Mucosa of descending colon (tissue), 3 donors: ENCODE measurements around the gene GPR75. TPM values are rescaled to one million over a fixed set of nuclear protein-coding genes. Genes with fewer than 3 reads are reported as not detected.

ENCODE experiments used
- ATAC-seq: fragments of 200-7000 bp; cut with Tn5 transposase; one replicate; pipeline ENCODE4 v1.9.1; 2020; ENCODE audit warnings: mild to moderate bottlenecking, moderate library complexity
- DNase-seq, 3 donors: peaks; one replicate each; pipeline ENCODE4 v3.0.0-alpha.2; 2020
- H3K36me3 ChIP-seq: fragments of 200-600 bp; one replicate; pipeline ENCODE4 v1.8.0; 2021; ENCODE audit warnings: low read depth, mild to moderate bottlenecking
- H3K4me1 ChIP-seq: fragments of 200-600 bp; one replicate; pipeline ENCODE4 v1.8.0; 2021; ENCODE audit warnings: low read depth, mild to moderate bottlenecking
- H3K4me3 ChIP-seq: fragments of 200-600 bp; one replicate; pipeline ENCODE4 v1.8.0; 2021; ENCODE audit warnings: mild to moderate bottlenecking
- H3K9me3 ChIP-seq: fragments of 200-600 bp; one replicate; pipeline ENCODE4 v1.8.0; 2021; ENCODE audit warnings: mild to moderate bottlenecking
- CTCF ChIP-seq: fragments of 200-600 bp; IDR thresholded peaks from one replicate; pipeline ENCODE4 v1.8.0; 2022; ENCODE audit warnings: antibody characterized with exemption, mild to moderate bottlenecking
- intact Hi-C, 2 donors: fragments of 100-400 bp; cut with DNase I in 1 of 2; cut with micrococcal nuclease in 1 of 2; formaldehyde crosslinking; loops; one replicate each; pipeline versions ENCODE4 v1.11.0 to v1.11.1; 2022; cut with DNase I, micrococcal nuclease
- total RNA-seq, 3 donors: library from RNA; stranded (reverse); fragmentation: NEBNext Ultra II Directional in 2 of 3; extraction: Animal tissue kit (Norgen Biotek cat#: 25700) in 2 of 3; gene quantifications; one replicate each; pipeline versions ENCODE4 v1.2.1 to v1.2.4, GENCODE V29; 2021 to 2023
- donor health status: DM: no; HTN: no; CAD: no; lungs with moderate emphysema.
- donor health status: DM: no; HTN: no; CAD: no.
- donor health status: DM: no; HTN: yes; CAD: no.

Gene GPR75
- total RNA-seq, 3 donors from 2014 or later = 1.3 to 2.9 (median 2.1) TPM

DNA sequence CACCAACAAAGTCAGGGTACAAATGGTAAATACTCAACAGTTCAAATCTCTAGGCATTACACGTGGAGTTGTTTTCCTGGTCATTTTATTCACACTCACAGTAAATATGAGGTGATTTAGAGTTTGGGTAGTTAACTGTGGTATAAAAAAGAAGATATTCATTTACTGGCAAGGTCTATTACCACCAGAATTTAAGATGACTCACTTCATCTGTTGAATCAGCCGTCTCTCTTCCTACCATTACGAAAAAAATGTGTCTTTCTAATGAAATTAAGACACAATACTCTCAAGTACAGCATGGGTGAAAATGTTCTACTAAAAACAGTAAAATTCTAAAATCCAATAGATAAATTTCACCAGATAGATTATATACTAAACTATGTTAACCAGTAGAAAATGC is 21.0 kb upstream of the GPR75 start:
- peaks cover 6% of the 10 kb centered on the region for H3K36me3 ChIP-seq
- no peak overlapping the region for H3K4me3 ChIP-seq
- H3K9me3 ChIP-seq = no peaks in the 10 kb centered on the region
- intact Hi-C loops = no loop called here
- ATAC-seq (no peak), DNase-seq (no peak)
- TF ChIP-seq CTCF = no peak
- H3K4me1 ChIP-seq = no peaks in the 10 kb centered on the region

DNA sequence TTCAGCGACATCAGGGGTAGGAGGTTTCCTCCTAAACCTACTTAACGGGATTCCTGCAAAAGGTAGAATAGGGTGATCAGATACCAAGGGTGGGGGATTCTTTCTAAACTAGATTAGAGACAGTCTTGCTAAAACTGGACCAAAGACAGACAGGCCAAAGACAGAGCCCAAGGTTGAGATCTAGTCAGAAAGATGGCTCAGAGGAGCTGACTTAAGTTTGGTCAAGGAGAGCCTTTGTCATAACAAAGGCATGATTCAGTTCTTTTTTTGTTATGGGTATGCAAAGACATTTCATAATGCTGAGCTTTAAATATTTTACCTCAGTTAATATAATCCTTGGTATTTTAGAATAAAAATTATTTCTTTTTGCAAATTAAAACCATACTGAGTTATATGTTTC is 17.8 kb upstream of the GPR75 start:
- Histone ChIP-seq H3K9me3 (no peaks in the 10 kb centered on the region), H3K36me3 (no peaks in the 10 kb centered on the region)

DNA sequence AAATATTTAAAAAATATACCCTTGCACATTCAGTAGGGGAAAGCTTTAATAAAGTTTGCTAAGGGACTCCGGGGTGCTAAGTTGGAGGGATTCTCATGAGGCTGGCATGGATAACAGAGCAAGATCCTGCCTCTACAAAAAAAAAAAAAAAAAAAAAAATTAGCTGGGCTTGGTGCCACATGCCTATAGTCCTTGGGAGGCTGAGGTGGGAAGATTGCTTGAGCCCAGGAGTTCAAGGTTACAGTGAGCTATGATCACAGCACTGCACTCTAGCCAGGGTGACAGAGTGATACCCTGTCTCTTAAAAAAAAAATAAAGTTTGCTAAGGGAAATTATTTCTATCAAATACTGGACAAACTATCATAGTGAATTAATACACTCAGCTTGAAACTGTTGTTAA is 17.3 kb upstream of the GPR75 start:
- Histone ChIP-seq H3K4me3 (no peak overlapping the region), H3K9me3 (no peaks in the 10 kb centered on the region), H3K4me1 (no peaks in the 10 kb centered on the region), H3K36me3 (no peaks in the 10 kb centered on the region)
- no peak for TF ChIP-seq CTCF
- DNase-seq = no peak
- no peak for ATAC-seq
- intact Hi-C loops = no loop called here

More for the DNA sequence above, 17.8 kb upstream of the GPR75 start:
- Histone ChIP-seq H3K4me1 (no peaks in the 10 kb centered on the region), H3K4me3 (no peak overlapping the region)
- no peak for DNase-seq
- ATAC-seq = no peak
- intact Hi-C loops = no loop called here
- TF ChIP-seq CTCF = no peak

DNA sequence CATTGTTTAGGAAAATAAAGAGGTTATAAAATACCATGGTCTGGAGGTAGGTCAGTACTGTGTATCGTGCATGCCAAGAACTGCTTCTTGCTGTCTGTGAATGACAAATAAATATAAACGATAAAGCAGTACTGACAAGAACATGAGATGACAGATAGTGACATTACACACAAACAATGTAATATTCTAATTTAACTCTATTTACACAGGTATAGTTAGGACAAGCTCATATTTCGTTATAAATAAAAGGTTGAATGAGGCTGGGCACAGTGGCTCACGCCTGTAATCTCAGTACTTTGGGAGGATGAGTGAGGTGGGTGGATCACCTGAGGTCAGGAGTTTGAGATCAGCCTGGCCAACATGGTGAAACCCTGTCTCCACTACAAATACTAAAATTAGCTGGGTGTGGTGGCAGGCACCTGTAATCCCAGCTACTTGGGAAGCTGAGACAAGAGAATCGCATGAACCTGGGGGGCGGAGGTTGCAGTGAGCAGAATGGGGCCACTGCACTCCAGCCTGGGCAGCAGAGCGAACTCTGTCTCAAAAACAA is 14.7 kb upstream of the GPR75 start:
- intact Hi-C loops = no loop called here
- ATAC-seq (no peak), DNase-seq (no peak)
- TF ChIP-seq CTCF = no peak
- no peak overlapping the region for H3K4me3 ChIP-seq
- no peaks in the 10 kb centered on the region for H3K36me3 ChIP-seq
- no peaks in the 10 kb centered on the region for H3K4me1 ChIP-seq
- H3K9me3 ChIP-seq = no peaks in the 10 kb centered on the region

DNA sequence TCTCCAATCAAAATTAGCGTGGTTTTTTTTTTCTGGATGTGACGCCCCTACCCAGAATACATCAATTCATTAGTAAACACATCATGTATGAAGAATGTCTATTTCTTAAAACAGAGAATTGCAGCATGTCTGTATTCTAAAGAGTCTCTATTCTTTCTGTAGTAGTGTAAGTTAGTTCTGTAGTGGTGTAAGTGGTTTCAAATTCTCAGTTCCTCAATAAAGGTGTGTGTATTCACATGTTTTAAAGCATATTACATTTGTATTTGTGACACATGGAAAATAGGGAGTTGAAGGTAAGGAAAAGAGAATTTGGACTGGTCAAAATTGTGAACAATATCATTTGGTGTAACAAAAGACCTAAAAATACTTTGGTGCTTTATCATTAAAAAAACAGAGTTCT is 8.0 kb upstream of the GPR75 start:
- no peaks in the 10 kb centered on the region for H3K36me3 ChIP-seq
- intact Hi-C loops = no loop called here
- DNase-seq (no peak), ATAC-seq (no peak)
- no peaks in the 10 kb centered on the region for H3K9me3 ChIP-seq
- H3K4me3 ChIP-seq = no peak overlapping the region
- H3K4me1 ChIP-seq = no peaks in the 10 kb centered on the region
- TF ChIP-seq CTCF = no peak

- TF ChIP-seq CTCF = no peak
- no peaks in the 10 kb centered on the region for H3K9me3 ChIP-seq
- no peak for ATAC-seq
- no peak overlapping the region for H3K4me3 ChIP-seq
- H3K36me3 ChIP-seq = no peaks in the 10 kb centered on the region
- intact Hi-C loops = no loop called here
- H3K4me1 ChIP-seq = no peaks in the 10 kb centered on the region
- no peak for DNase-seq
These were observed 7.4 kb upstream of the GPR75 start for GRCh38 chr2:53867169-53867568.
